Upper lobe of left lung (tissue), 4 donors: ENCODE results near the gene SKOR2.
"Not testable (repeated sequence)": the region's sequence is repeated elsewhere in the genome, so short reads cannot be mapped to it uniquely, and the experiment has no call there.

Source experiments
- CTCF ChIP-seq, 6 experiments: fragments of 450-650 bp in 4 of 6; fragments of 200-600 bp in 2 of 6; sonication (generic) in 2 of 6; IDR thresholded peaks; one replicate each; pipeline ENCODE4 v1.5.1; 2016 to 2019; ENCODE audit warnings: antibody characterized with exemption in 6 of 6
- EP300 ChIP-seq, 4 donors: sonication (generic); formaldehyde crosslinking; IDR thresholded peaks; one replicate each; pipeline ENCODE4 v1.5.1; 2017; ENCODE audit warnings: antibody characterized with exemption in 4 of 4, control low read depth in 2 of 4
- POLR2A ChIP-seq, 4 donors: fragments of 450-650 bp; IDR thresholded peaks; one replicate each; pipeline ENCODE4 v1.5.1; 2016 to 2017; ENCODE audit warnings: antibody characterized with exemption in 4 of 4, mild to moderate bottlenecking in 2 of 4
- POLR2AphosphoS5 ChIP-seq, 2 donors: sonication (generic); formaldehyde crosslinking; IDR thresholded peaks; one replicate each; pipeline ENCODE4 v1.5.1; 2017; ENCODE audit warnings: antibody characterized with exemption in 2 of 2

- TF ChIP-seq CTCF, POLR2AphosphoS5, POLR2A, EP300 (IDR thresholded peaks at IDR 0.05): not testable (repeated sequence)
Measured at GRCh38 chr18:47158404-47158803, 93.1 kb downstream of the SKOR2 start.
